Psoas muscle (tissue), 8 donors: ENCODE data around the gene FBXL13. TPM values are rescaled to one million over a fixed set of nuclear protein-coding genes. Genes with fewer than 3 reads are reported as not detected.
"Not testable (repeated sequence)": the region's sequence is repeated elsewhere in the genome, so short reads cannot be mapped to it uniquely, and the experiment has no call there.

Experiments
- ATAC-seq, 4 donors: fragments of 200-7000 bp; cut with Tn5 transposase; one replicate each; pipeline ENCODE4 v1.9.1; 2020; ENCODE audit warnings: moderate library complexity in 3 of 4, mild to moderate bottlenecking in 2 of 4
- DNase-seq, 2 donors: peaks; one replicate each; pipeline ENCODE4 v3.0.0-alpha.2; 2020
- H3K27ac ChIP-seq: fragments of 200-600 bp; one replicate; pipeline ENCODE4 v1.8.0; 2022
- H3K27me3 ChIP-seq, 3 donors: fragments of 200-600 bp in 1 of 3; one replicate each; pipeline versions ENCODE4 v1.6.1 to v1.8.0; 2013 to 2022; ENCODE audit warnings: low read length in 2 of 3, mild to moderate bottlenecking in 2 of 3, moderate library complexity in 1 of 3; ENCODE audit not compliant: insufficient read depth in 3 of 3
- H3K36me3 ChIP-seq, 2 donors: fragments of 200-600 bp in 1 of 2; one replicate each; pipeline versions ENCODE4 v1.6.1 to v1.8.0; 2013 to 2022; ENCODE audit warnings: low read depth in 1 of 2, mild to moderate bottlenecking in 1 of 2, moderate library complexity in 1 of 2; ENCODE audit not compliant: insufficient read depth in 1 of 2
- H3K4me1 ChIP-seq: fragments of 200-600 bp; one replicate; pipeline ENCODE4 v1.8.0; 2022
- H3K4me3 ChIP-seq: fragments of 200-600 bp; one replicate; pipeline ENCODE4 v1.8.0; 2022; ENCODE audit warnings: mild to moderate bottlenecking
- H3K9me3 ChIP-seq: fragments of 200-600 bp; one replicate; pipeline ENCODE4 v1.8.0; 2022
- WGBS, 3 donors: extraction: QIAGEN DNeasy Blood & Tissue Kit; methylation state at CpG; one replicate each; pipeline versions ENCODE4 v1.1.6 to v1.1.7; 2013; 5-methylcytosine and 5-hydroxymethylcytosine counted together
- intact Hi-C, 2 donors: fragments of 100-400 bp; cut with DNase I; formaldehyde crosslinking; loops; one replicate each; pipeline versions ENCODE4 v1.11.0 to v1.14.2; 2022
- polyA plus RNA-seq, 3 donors: library from polyadenylated mRNA; stranded (reverse); fragments of 200-250 nt; gene quantifications; one replicate each; pipeline ENCODE4 v1.2.3, GENCODE V29; 2013
- total RNA-seq, 4 donors: library from RNA; stranded (reverse); fragmentation: NEBNext Ultra II Directional in 2 of 4; extraction: Animal tissue kit (Norgen Biotek cat#: 25700) in 2 of 4; gene quantifications; one replicate each; pipeline versions ENCODE4 v1.2.1 to v1.2.4, GENCODE V29; 2021 to 2023
- TF ChIP-seq, protein P1 (sequence below): fragments of 200-600 bp; IDR thresholded peaks from one replicate; pipeline ENCODE4 v1.8.0; 2022; ENCODE audit warnings: antibody characterized with exemption
- donor health status: healthy with polysubstance abuse.
- donor health status: DM: no; HTN: no; CAD: no; lungs with moderate emphysema.
- donor health status: Bipolar disorder and iron deficiency.
- donor health status: healthy.
- donor health status: DM: yes; HTN: yes; CAD: no.
- donor health status: DM: no; HTN: no; CAD: no.
- donor health status: DM: no; HTN: no; CAD: no.
- donor health status: DM: yes; HTN: yes; CAD: no.

FBXL13 gene
- total and polyA plus RNA-seq, 7 donors, result 0.13 to 0.52 (median 0.28) TPM; not detected in 1

DNA sequence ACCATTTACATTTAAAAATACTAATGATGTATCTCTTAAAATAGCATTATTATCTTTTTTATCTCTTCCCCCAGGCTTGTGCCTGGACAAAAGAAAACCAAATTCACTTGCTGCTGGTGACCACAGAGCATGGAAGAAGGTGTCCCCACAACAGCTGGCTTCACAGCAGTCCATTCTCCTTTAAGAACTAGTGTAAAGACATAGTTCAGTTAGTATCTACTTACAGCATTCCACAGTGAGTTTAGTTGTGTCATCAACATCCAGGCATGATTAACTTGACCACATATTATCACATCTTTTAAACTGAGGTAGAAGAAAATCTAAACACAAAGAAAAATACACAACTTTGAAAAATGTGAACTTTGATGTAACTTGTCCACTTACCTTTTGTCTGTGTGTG lies 106.8 kb downstream of the FBXL13 start:
- Histone ChIP-seq H3K4me1 (no peaks in the 10 kb centered on the region), H3K36me3 (no peaks in the 10 kb centered on the region), H3K27me3 (no peaks in the 10 kb centered on the region), H3K4me3 (no peak overlapping the region), H3K9me3 (no peaks in the 10 kb centered on the region), H3K27ac (no peak overlapping the region)
- no peak for ATAC-seq
- no peak for DNase-seq
- intact Hi-C loops, result no loop called here
- TF ChIP-seq, protein P1, sequence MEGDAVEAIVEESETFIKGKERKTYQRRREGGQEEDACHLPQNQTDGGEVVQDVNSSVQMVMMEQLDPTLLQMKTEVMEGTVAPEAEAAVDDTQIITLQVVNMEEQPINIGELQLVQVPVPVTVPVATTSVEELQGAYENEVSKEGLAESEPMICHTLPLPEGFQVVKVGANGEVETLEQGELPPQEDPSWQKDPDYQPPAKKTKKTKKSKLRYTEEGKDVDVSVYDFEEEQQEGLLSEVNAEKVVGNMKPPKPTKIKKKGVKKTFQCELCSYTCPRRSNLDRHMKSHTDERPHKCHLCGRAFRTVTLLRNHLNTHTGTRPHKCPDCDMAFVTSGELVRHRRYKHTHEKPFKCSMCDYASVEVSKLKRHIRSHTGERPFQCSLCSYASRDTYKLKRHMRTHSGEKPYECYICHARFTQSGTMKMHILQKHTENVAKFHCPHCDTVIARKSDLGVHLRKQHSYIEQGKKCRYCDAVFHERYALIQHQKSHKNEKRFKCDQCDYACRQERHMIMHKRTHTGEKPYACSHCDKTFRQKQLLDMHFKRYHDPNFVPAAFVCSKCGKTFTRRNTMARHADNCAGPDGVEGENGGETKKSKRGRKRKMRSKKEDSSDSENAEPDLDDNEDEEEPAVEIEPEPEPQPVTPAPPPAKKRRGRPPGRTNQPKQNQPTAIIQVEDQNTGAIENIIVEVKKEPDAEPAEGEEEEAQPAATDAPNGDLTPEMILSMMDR, result no peak

GRCh38 chr7:102966465-102966864 lies 108.1 kb downstream of the FBXL13 start:
- ATAC-seq, result no peak
- intact Hi-C loops, result no loop called here
- DNase-seq, result no peak
- TF ChIP-seq, protein P1, result no peak
- Histone ChIP-seq H3K4me1 (no peaks in the 10 kb centered on the region), H3K27me3 (no peaks in the 10 kb centered on the region), H3K27ac (no peak overlapping the region), H3K9me3 (no peaks in the 10 kb centered on the region), H3K4me3 (no peak overlapping the region), H3K36me3 (no peaks in the 10 kb centered on the region)
- WGBS, 3 donors, result 56 to 77% (median 60%) methylated on average over 2 of the region's 2 CpGs

GRCh38 chr7:102961993-102962392 lies 112.6 kb downstream of the FBXL13 start:
- H3K36me3 ChIP-seq, H3K9me3 ChIP-seq, intact Hi-C loops, H3K27me3 ChIP-seq, ATAC-seq, H3K27ac ChIP-seq, H3K4me1 ChIP-seq, DNase-seq, H3K4me3 ChIP-seq: not testable (repeated sequence)
- 67 to 78% (median 75%) methylated on average over 1 of the region's 2 CpGs for WGBS, 3 donors

- 88 to 92% (median 92%) methylated on average over 3 of the region's 3 CpGs for WGBS, 3 donors
- H3K36me3 ChIP-seq, H3K27me3 ChIP-seq, DNase-seq, ATAC-seq, H3K4me1 ChIP-seq, H3K27ac ChIP-seq, H3K9me3 ChIP-seq, H3K4me3 ChIP-seq, intact Hi-C loops: not testable (repeated sequence)
Observed at GRCh38 chr7:102958004-102958403, 116.6 kb downstream of the FBXL13 start.

DNA sequence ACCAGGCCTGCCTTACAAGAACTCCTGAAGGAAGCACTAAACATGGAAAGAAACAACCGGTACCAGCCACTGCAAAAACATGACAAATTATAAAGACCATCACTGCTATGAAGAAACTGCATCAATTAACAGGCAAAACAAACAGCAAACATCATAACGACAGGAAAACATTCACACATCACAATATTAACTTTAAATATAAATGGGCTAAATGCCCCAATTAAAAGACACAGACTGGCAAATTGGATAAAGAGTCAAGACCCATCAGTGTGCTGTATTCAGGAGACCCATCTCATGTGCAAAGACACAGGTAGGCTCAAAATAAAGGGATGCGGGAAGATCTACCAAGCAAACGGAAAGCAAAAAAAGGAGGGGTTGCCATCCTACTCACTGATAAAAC lies 120.2 kb downstream of the FBXL13 start:
- DNase-seq, ATAC-seq, H3K36me3 ChIP-seq, H3K9me3 ChIP-seq, H3K4me3 ChIP-seq, H3K27ac ChIP-seq, H3K27me3 ChIP-seq, intact Hi-C loops, H3K4me1 ChIP-seq: not testable (repeated sequence)
- 82 to 97% (median 95%) methylated on average over 4 of the region's 4 CpGs for WGBS, 3 donors

GRCh38 chr7:102953406-102953805 lies 121.2 kb downstream of the FBXL13 start:
- H3K4me1 ChIP-seq, result no peaks in the 10 kb centered on the region
- no peaks in the 10 kb centered on the region for H3K27me3 ChIP-seq
- H3K9me3 ChIP-seq, result peaks cover 6% of the 10 kb centered on the region
- TF ChIP-seq, protein P1, result no peak
- DNase-seq (no peak), ATAC-seq (no peak)
- no peak overlapping the region for H3K27ac ChIP-seq
- no peak overlapping the region for H3K4me3 ChIP-seq
- intact Hi-C loops, result no loop called here
- no peaks in the 10 kb centered on the region for H3K36me3 ChIP-seq
